Measurements from ENCODE around the gene RPS6KA5. TPM values are rescaled to one million over a fixed set of nuclear protein-coding genes. Genes with fewer than 3 reads are reported as not detected.
A peak's percentile ranks its signal among the peaks of the same experiment; 100 is the strongest.

RPS6KA5 gene
- total and polyA plus RNA-seq, 9 of the 15 experiments (the other 6 are each of a cell fraction or from before 2014, with no cell fraction given) = 0.88 to 7.7 (median 4.7) TPM

GRCh38 chr14:91061056-91061887 lies 831 bp upstream of the RPS6KA5 start (continued):
- no peak for TF ChIP-seq ARID4B (CRISPR knock-in tag; IDR thresholded peaks at IDR 0.05)
- TF ChIP-seq, protein P1, sequence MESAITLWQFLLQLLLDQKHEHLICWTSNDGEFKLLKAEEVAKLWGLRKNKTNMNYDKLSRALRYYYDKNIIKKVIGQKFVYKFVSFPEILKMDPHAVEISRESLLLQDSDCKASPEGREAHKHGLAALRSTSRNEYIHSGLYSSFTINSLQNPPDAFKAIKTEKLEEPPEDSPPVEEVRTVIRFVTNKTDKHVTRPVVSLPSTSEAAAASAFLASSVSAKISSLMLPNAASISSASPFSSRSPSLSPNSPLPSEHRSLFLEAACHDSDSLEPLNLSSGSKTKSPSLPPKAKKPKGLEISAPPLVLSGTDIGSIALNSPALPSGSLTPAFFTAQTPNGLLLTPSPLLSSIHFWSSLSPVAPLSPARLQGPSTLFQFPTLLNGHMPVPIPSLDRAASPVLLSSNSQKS (CRISPR knock-in tag; IDR thresholded peaks at IDR 0.05) = no peak
- no peak for TF ChIP-seq ZNF717 (CRISPR knock-in tag; IDR thresholded peaks at IDR 0.05)
- peak; percentile 80 for TF ChIP-seq ZEB2 (IDR thresholded peaks at IDR 0.05)
- TF ChIP-seq, protein P2, sequence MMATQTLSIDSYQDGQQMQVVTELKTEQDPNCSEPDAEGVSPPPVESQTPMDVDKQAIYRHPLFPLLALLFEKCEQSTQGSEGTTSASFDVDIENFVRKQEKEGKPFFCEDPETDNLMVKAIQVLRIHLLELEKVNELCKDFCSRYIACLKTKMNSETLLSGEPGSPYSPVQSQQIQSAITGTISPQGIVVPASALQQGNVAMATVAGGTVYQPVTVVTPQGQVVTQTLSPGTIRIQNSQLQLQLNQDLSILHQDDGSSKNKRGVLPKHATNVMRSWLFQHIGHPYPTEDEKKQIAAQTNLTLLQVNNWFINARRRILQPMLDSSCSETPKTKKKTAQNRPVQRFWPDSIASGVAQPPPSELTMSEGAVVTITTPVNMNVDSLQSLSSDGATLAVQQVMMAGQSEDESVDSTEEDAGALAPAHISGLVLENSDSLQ (IDR thresholded peaks at IDR 0.05) = peak; percentile 99
- no peak for TF ChIP-seq ZNF232 (CRISPR knock-in tag; IDR thresholded peaks at IDR 0.05)
- TF ChIP-seq SMARCA4 (IDR thresholded peaks at IDR 0.05) = no peak
- TF ChIP-seq USF2 (CRISPR knock-in tag; IDR thresholded peaks at IDR 0.05) = peak; percentile 33
- TF ChIP-seq EZH2 (IDR thresholded peaks at IDR 0.05; ENCODE audit: borderline replicate concordance, low read depth, low read length) = no peak
- TF ChIP-seq PCBP1 (IDR thresholded peaks at IDR 0.05; ENCODE audit: low read depth, low read length, poor library complexity, severe bottlenecking) = no peak
- TF ChIP-seq NFXL1 (CRISPR knock-in tag; IDR thresholded peaks at IDR 0.05) = no peak
- no peak for TF ChIP-seq E2F8 (IDR thresholded peaks at IDR 0.05; ENCODE audit: low read depth, partially characterized antibody)
- TF ChIP-seq MIER1 (IDR thresholded peaks at IDR 0.05; ENCODE audit: low read depth) = no peak
- TF ChIP-seq HNRNPL (IDR thresholded peaks at IDR 0.05; ENCODE audit: low read depth, low read length) = no peak
- no peak; the same call in 1 of the 2 replicates for TF ChIP-seq SUPT5H (IDR thresholded peaks at IDR 0.05)
- TF ChIP-seq CBFA2T2 (conservative IDR thresholded peaks at IDR 0.05) = no peak; the same call in 1 of the 2 replicates
